Panc1 (cell line): ENCODE measurements around the gene GLIPR2. TPM values are rescaled to one million over a fixed set of nuclear protein-coding genes. Genes with fewer than 3 reads are reported as not detected.
A peak's percentile ranks its signal among the peaks of the same experiment; 100 is the strongest.

ENCODE experiments used
- ATAC-seq: fragments of 200-7000 bp; cut with Tn5 transposase; 2 replicates; pipeline ENCODE4 v1.9.1; 2020; ENCODE audit warnings: mild to moderate bottlenecking, moderate library complexity
- BruUV-seq: library from RNA; stranded (reverse); fragments of 400-500 nt; replicated peaks from 2 replicates; lab custom pipeline; 2021; lab: Mats Ljungman, UMichigan
- CTCF ChIA-PET: fragments of 300-600 bp; sonication (Branson Sonifier 250); formaldehyde crosslinking; loops from one replicate; lab custom pipeline; 2022; ENCODE audit warnings: antibody characterized with exemption; lab: Charles Lee
- POLR2A ChIA-PET: fragments of 300-600 bp; sonication (Branson Sonifier 250); formaldehyde crosslinking; loops from one replicate; lab custom pipeline; 2022; ENCODE audit warnings: antibody characterized with exemption; lab: Charles Lee
- DNase-seq: peaks from one replicate; pipeline ENCODE4 v3.0.0-alpha.2; 2010; ENCODE audit warnings: low read depth, low spot score
- H3K27ac ChIP-seq: 2 replicates; pipeline ENCODE4 v1.5.1; 2011; ENCODE audit warnings: mild to moderate bottlenecking, low read length, inconsistent platforms
- H3K27me3 ChIP-seq: fragments of 200-500 bp; sonication (Bioruptor generic); 2 replicates; pipeline ENCODE4 v1.6.0; 2014; ENCODE audit warnings: low read length, inconsistent platforms; ENCODE audit not compliant: control insufficient read depth, insufficient read depth
- H3K36me3 ChIP-seq: fragments of 200-500 bp; sonication (Bioruptor generic); 2 replicates; pipeline ENCODE4 v1.5.1; 2014; ENCODE audit warnings: inconsistent platforms, mild to moderate bottlenecking, low read length, moderate library complexity; ENCODE audit not compliant: control insufficient read depth, insufficient read depth
- H3K4me1 ChIP-seq: 2 replicates; pipeline ENCODE4 v1.5.1; 2011; ENCODE audit warnings: inconsistent platforms, mild to moderate bottlenecking, low read length, moderate library complexity; ENCODE audit not compliant: control insufficient read depth, insufficient read depth
- H3K4me3 ChIP-seq, 2 experiments: 2 replicates each; pipeline ENCODE4 v1.5.1; 2011 to 2012; ENCODE audit warnings: low read depth in 2 of 2, low read length in 2 of 2, mild to moderate bottlenecking in 2 of 2, inconsistent platforms in 1 of 2, moderate library complexity in 1 of 2
- H3K9me3 ChIP-seq: fragments of 200-500 bp; sonication (Bioruptor generic); 2 replicates; pipeline ENCODE4 v1.5.1; 2014; ENCODE audit warnings: low read depth, mild to moderate bottlenecking, inconsistent platforms, low read length, moderate library complexity; ENCODE audit not compliant: control insufficient read depth, insufficient read depth
- CTCF ChIP-seq: fragments of 450-650 bp; IDR thresholded peaks from 2 replicates; pipeline ENCODE4 v1.5.1; 2017; ENCODE audit warnings: mild to moderate bottlenecking
- POLR2AphosphoS5 ChIP-seq: IDR thresholded peaks from 2 replicates; pipeline ENCODE4 v1.6.1; 2012; ENCODE audit warnings: mild to moderate bottlenecking, low read depth, low read length, moderate library complexity
- REST ChIP-seq, 2 experiments: IDR thresholded peaks; 2 replicates each; pipeline ENCODE4 v1.6.1; 2011 to 2012; ENCODE audit warnings: low read depth in 2 of 2, control low read depth in 1 of 2, low read length in 1 of 2, mild to moderate bottlenecking in 1 of 2, moderate library complexity in 1 of 2; ENCODE audit not compliant: insufficient read depth in 1 of 2
- SIN3A ChIP-seq: IDR thresholded peaks from 2 replicates; pipeline ENCODE4 v1.6.1; 2012; ENCODE audit warnings: low read depth, mild to moderate bottlenecking, low read length, moderate library complexity, borderline replicate concordance; ENCODE audit not compliant: insufficient read depth
- TCF7L2 ChIP-seq: IDR thresholded peaks from 2 replicates; pipeline ENCODE4 v1.6.1; 2011; ENCODE audit warnings: mild to moderate bottlenecking, low read depth, low read length, inconsistent platforms
- in situ Hi-C: cut with HindIII; loops from 2 replicates; pipeline ENCODE4 v1.10.0; 2016; ENCODE audit warnings: low sequenced_read_pairs, low pct_unique_long_range_greater_than_20kb
- intact Hi-C: fragments of 100-400 bp; cut with micrococcal nuclease; formaldehyde crosslinking; loops from one replicate; pipeline ENCODE4 v1.10.0; 2022; ENCODE audit not compliant: unreplicated experiment
- total RNA-seq: library from RNA; stranded (reverse); gene quantifications from one replicate; pipeline ENCODE4 v1.2.1, GENCODE V29; 2021; ENCODE audit not compliant: unreplicated experiment

Gene GLIPR2
- total RNA-seq, 1 experiment from 2014 or later = 4.9 TPM

- ChIA-PET POLR2A (no interaction called here), CTCF (no interaction called here)
- BruUV-seq = no TSS peak
- no peak overlapping the region for H3K4me3 ChIP-seq
- H3K9me3 ChIP-seq = no peaks in the 10 kb centered on the region
- H3K36me3 ChIP-seq = no peaks in the 10 kb centered on the region
- intact Hi-C loops (no loop called here), in situ Hi-C loops (no loop called here)
- no peaks in the 10 kb centered on the region for H3K4me1 ChIP-seq
- no peak overlapping the region for H3K27ac ChIP-seq
- ATAC-seq (0 out of 2 replicates have a peak, but pooled peaks have one; percentile 22), DNase-seq (no peak)
- no peaks in the 10 kb centered on the region for H3K27me3 ChIP-seq
- TF ChIP-seq REST (IDR thresholded peaks at IDR 0.05; ENCODE audit: insufficient read depth in 1 of 2, low read depth in 2 of 2, low read length in 1 of 2) = no peak
- no peak for TF ChIP-seq CTCF
- no peak for TF ChIP-seq POLR2AphosphoS5
- no peak for TF ChIP-seq TCF7L2
- TF ChIP-seq SIN3A = no peak
Observed at GRCh38 chr9:36116593-36116992, 19.9 kb upstream of the GLIPR2 start.

GRCh38 chr9:36118201-36118600, 18.3 kb upstream of the GLIPR2 start:
- intact Hi-C loops (no loop called here), in situ Hi-C loops (no loop called here)
- ATAC-seq (no peak), DNase-seq (no peak)
- BruUV-seq = no TSS peak
- ChIA-PET CTCF (interaction anchor here (1.1 kb wide), 1 partner anchor 16 kb away, joined by 4 read pairs; no protein-coding TSS in a partner anchor), POLR2A (no interaction called here)
- no peak overlapping the region for H3K27ac ChIP-seq
- H3K36me3 ChIP-seq = no peaks in the 10 kb centered on the region
- no peaks in the 10 kb centered on the region for H3K9me3 ChIP-seq
- H3K4me1 ChIP-seq = no peaks in the 10 kb centered on the region
- no peak overlapping the region for H3K4me3 ChIP-seq
- TF ChIP-seq REST (IDR thresholded peaks at IDR 0.05; ENCODE audit: insufficient read depth in 1 of 2, low read depth in 2 of 2, low read length in 1 of 2) (no peak), TCF7L2 (no peak), CTCF (no peak), SIN3A (no peak), POLR2AphosphoS5 (no peak)
- no peaks in the 10 kb centered on the region for H3K27me3 ChIP-seq
